ENCODE results near the gene LMO4. TPM values are rescaled to one million over a fixed set of nuclear protein-coding genes. Genes with fewer than 3 reads are reported as not detected.

Gene LMO4
- total and polyA plus RNA-seq, 8 donors: 56.9 to 298 (median 253) TPM

DNA sequence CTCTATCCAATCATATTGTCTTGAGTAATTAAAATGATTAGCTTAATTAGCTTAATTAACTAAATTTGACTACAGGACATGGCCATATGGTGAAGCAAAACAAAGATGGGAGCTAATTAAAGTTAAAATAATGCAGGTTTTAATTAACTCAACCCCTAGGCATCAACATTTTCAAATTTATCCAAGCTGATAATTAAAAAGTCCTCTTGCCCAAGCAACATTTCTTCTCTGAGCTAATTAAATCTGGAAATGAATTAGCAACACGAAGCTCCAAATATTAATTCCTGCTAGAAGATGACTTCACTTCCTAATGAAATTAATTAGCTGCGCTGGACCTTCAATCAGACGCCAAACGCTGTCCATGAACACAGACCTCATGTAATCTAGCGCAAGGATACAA, 27.9 kb downstream of the LMO4 start:
- H3K27ac ChIP-seq: no peak overlapping the region

DNA sequence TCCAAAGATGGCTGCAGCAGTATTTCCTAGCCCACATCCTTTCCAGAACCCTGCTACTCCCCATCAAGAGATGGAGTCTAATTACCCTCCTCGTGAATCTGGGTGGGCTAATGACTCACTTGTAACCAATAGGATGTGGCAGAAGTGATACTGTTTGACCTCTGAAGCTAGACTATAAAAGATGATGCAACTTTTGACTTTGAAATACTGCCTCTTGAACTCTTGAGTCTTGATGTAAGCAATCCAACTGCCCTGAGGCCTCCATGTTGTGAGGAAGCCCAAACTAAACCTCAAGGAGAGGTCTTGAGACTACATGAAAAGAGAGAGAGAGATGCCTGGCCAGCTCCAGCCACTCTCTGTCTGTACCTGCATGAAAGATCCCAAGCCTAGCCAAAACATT, 29.5 kb downstream of the LMO4 start:
- Histone ChIP-seq H3K9me3 (peaks cover 0 to 2% of the 10 kb centered on the region in 2 donors), H3K27me3 (no peaks in the 10 kb centered on the region), H3K36me3 (no peaks in the 10 kb centered on the region), H3K4me1 (no peaks in the 10 kb centered on the region), H3K27ac (no peak overlapping the region), H3K4me3 (no peak overlapping the region)
- TF ChIP-seq, protein P1, sequence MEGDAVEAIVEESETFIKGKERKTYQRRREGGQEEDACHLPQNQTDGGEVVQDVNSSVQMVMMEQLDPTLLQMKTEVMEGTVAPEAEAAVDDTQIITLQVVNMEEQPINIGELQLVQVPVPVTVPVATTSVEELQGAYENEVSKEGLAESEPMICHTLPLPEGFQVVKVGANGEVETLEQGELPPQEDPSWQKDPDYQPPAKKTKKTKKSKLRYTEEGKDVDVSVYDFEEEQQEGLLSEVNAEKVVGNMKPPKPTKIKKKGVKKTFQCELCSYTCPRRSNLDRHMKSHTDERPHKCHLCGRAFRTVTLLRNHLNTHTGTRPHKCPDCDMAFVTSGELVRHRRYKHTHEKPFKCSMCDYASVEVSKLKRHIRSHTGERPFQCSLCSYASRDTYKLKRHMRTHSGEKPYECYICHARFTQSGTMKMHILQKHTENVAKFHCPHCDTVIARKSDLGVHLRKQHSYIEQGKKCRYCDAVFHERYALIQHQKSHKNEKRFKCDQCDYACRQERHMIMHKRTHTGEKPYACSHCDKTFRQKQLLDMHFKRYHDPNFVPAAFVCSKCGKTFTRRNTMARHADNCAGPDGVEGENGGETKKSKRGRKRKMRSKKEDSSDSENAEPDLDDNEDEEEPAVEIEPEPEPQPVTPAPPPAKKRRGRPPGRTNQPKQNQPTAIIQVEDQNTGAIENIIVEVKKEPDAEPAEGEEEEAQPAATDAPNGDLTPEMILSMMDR (IDR thresholded peaks at IDR 0.05): no peak
- ATAC-seq (no peak), DNase-seq (no peak)
- intact Hi-C loops (cut with DNase I): no loop called here

More for the DNA sequence above, 27.9 kb downstream of the LMO4 start:
- no peak overlapping the region for H3K4me3 ChIP-seq
- H3K4me1 ChIP-seq: no peaks in the 10 kb centered on the region
- no peaks in the 10 kb centered on the region for H3K27me3 ChIP-seq
- H3K36me3 ChIP-seq: no peaks in the 10 kb centered on the region
- peaks cover 0 to 2% of the 10 kb centered on the region in 2 donors for H3K9me3 ChIP-seq
- TF ChIP-seq, protein P1 (IDR thresholded peaks at IDR 0.05): no peak
- no peak for ATAC-seq
- DNase-seq: no peak
- intact Hi-C loops (cut with DNase I): no loop called here

DNA sequence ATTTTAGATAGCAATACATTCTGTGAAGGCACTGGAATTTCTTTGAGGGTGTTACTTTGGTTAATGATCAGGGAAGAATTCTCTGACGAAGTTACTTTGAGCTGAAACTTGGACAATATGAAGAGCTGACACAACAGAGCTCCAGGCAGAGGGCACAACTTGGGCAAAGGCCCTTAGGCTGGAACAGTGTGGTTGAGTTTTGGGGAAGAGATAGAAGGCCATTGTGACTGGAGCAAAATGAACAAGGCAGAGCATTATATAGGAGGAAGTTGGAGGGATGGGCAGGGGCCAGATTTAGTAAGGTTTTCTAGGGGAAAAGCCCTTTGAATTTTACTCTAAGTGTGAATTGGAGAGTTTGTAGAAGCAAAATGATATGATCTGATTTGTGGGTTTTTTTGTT, 30.9 kb downstream of the LMO4 start:
- no peaks in the 10 kb centered on the region for H3K27me3 ChIP-seq
- H3K9me3 ChIP-seq: peaks cover 0 to 2% of the 10 kb centered on the region in 2 donors
- no peak overlapping the region for H3K4me3 ChIP-seq
- DNase-seq (no peak), ATAC-seq (no peak)
- no peaks in the 10 kb centered on the region for H3K4me1 ChIP-seq
- TF ChIP-seq, protein P1 (IDR thresholded peaks at IDR 0.05): no peak
- intact Hi-C loops (cut with DNase I): no loop called here
- no peak overlapping the region for H3K27ac ChIP-seq
- no peaks in the 10 kb centered on the region for H3K36me3 ChIP-seq

DNA sequence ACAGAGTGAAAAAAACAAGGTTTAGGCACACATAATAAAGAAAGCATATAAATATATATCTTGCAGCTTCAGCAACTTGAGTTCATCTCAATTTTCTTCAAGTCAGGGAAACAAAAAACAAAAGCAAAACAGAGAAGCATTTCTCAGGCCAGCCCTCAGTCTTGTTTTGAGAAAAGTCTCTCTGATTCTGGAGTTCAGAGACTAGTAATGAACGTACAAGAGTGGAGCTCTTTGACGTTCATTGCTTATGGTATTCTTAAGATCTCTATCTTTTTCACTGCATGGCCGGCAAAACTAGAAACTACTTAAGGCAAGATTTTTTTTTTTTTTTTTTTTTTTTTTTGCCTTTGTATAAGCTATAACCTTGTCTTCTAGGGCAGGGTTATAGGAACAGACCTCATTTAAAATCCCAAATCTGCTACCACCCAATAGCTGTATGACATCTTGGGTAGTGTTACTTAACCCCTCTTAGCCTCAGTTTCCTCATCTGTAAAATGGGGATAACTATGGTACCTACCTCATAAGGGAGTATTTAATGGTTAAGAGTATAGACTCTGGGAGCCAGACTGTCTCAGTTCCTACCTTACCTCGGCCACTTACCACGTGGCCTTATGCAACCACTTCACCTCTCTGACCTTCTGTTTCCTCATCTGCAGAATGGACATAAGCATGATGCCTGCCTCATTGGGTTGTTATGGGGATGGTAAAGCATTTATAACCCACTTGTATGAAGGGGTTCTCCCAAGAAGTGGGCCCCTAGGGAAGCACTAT, 33.6 kb downstream of the LMO4 start:
- Histone ChIP-seq H3K4me1 (no peaks in the 10 kb centered on the region), H3K4me3 (no peak overlapping the region), H3K36me3 (no peaks in the 10 kb centered on the region), H3K27ac (no peak overlapping the region), H3K27me3 (no peaks in the 10 kb centered on the region), H3K9me3 (peaks cover 0 to 2% of the 10 kb centered on the region in 2 donors)
- TF ChIP-seq, protein P1 (IDR thresholded peaks at IDR 0.05): no peak
- intact Hi-C loops (cut with DNase I): no loop called here
- DNase-seq: no peak
- no peak for ATAC-seq

DNA sequence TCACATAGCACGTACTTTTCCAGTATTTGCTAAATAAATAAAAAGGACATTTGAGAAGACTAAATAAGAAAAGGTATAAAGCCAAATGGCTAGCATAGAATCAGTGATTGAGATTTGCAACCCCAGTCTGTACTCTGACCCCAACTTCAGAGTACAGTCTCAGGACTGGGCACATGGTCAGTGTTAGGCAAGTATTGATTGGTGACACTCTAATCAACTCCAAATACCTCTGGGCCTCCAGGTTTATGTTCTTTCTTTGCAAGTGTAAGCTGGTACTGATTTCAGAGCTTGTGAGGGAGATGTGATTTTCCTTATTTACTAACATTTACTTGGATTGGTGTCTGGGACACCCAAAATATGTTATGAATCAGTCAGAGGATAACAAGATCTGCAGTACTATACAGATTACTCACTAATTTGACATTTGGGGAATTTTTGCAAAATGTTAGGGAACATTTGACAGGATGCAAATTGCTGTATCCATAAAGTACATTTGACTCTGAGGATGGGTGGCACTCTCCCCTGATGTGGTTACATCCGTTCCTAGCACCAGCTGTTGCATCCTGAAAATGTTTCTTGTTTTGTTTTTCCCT, 34.2 kb downstream of the LMO4 start:
- Histone ChIP-seq H3K27me3 (no peaks in the 10 kb centered on the region), H3K27ac (no peak overlapping the region), H3K9me3 (peaks cover 0 to 2% of the 10 kb centered on the region in 2 donors), H3K4me3 (no peak overlapping the region), H3K36me3 (no peaks in the 10 kb centered on the region), H3K4me1 (no peaks in the 10 kb centered on the region)
- DNase-seq (no peak), ATAC-seq (no peak)
- TF ChIP-seq, protein P1 (IDR thresholded peaks at IDR 0.05): no peak
- intact Hi-C loops (cut with DNase I): no loop called here

Measured in left lung (tissue), 10 donors.